Type B pancreatic cell (in vitro differentiated cells): ENCODE data around the gene PHYH. TPM values are rescaled to one million over a fixed set of nuclear protein-coding genes. Genes with fewer than 3 reads are reported as not detected.

Experiments used
- DNase-seq: peaks from one replicate; pipeline ENCODE4 v3.0.0; 2021; ENCODE audit warnings: mixed read lengths; ENCODE audit not compliant: unreplicated experiment; ENCODE audit errors: extremely low spot score
- H3K27ac Mint-ChIP-seq: 2 replicates; pipeline ENCODE4 v1.8.0; 2021; ENCODE audit warnings: mild to moderate bottlenecking, mixed read lengths
- H3K27me3 Mint-ChIP-seq: 2 replicates; pipeline ENCODE4 v1.8.0; 2021; ENCODE audit warnings: mixed read lengths
- H3K36me3 Mint-ChIP-seq: 2 replicates; pipeline ENCODE4 v1.8.0; 2021; ENCODE audit warnings: mixed read lengths
- H3K4me1 Mint-ChIP-seq: one replicate; pipeline ENCODE4 v1.8.0; 2021; ENCODE audit warnings: mixed read lengths; ENCODE audit not compliant: unreplicated experiment
- H3K4me3 Mint-ChIP-seq: 2 replicates; pipeline ENCODE4 v1.8.0; 2021; ENCODE audit warnings: mild to moderate bottlenecking, mixed read lengths
- H3K9me3 Mint-ChIP-seq: 2 replicates; pipeline ENCODE4 v1.8.0; 2021; ENCODE audit warnings: mixed read lengths
- total RNA-seq: library from RNA; stranded (reverse); gene quantifications from 2 replicates; pipeline ENCODE4 v1.2.1, GENCODE V29; 2021; ENCODE audit warnings: low replicate concordance
- TF ChIP-seq, protein P1 (sequence below): fragments of 200-600 bp; sonication (generic); conservative IDR thresholded peaks from 2 replicates; pipeline ENCODE4 v1.5.0; 2021; ENCODE audit warnings: antibody characterized with exemption, mild to moderate bottlenecking

Gene PHYH
- total RNA-seq, 1 donor from 2014 or later = 23.3 TPM

DNA sequence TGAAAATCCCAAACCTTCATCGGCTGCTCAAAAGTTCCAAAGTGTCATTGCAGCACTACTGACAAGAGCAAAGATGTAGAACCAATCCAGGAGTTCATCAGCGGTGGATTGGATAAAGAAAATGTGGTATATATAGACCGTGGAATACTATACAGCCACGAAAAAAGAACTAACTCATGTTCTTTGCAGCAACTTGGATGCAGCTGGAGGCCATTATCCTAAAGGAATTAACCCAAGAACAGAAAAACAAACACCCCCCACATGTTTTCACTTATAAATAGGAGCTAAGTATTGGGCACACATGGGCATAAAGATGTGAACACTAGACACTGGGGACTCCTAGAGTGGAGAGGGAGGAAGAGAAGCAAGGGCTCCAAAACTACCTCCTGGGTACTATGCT lies 31.6 kb downstream of the PHYH start:
- Mint-ChIP-seq H3K4me1 (peaks cover 11% of the 10 kb centered on the region), H3K4me3 (no peak overlapping the region), H3K9me3 (no peaks in the 10 kb centered on the region), H3K27ac (no peak overlapping the region), H3K27me3 (peaks cover 9% of the 10 kb centered on the region), H3K36me3 (no peaks in the 10 kb centered on the region)
- TF ChIP-seq, protein P1, sequence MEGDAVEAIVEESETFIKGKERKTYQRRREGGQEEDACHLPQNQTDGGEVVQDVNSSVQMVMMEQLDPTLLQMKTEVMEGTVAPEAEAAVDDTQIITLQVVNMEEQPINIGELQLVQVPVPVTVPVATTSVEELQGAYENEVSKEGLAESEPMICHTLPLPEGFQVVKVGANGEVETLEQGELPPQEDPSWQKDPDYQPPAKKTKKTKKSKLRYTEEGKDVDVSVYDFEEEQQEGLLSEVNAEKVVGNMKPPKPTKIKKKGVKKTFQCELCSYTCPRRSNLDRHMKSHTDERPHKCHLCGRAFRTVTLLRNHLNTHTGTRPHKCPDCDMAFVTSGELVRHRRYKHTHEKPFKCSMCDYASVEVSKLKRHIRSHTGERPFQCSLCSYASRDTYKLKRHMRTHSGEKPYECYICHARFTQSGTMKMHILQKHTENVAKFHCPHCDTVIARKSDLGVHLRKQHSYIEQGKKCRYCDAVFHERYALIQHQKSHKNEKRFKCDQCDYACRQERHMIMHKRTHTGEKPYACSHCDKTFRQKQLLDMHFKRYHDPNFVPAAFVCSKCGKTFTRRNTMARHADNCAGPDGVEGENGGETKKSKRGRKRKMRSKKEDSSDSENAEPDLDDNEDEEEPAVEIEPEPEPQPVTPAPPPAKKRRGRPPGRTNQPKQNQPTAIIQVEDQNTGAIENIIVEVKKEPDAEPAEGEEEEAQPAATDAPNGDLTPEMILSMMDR = no peak
- DNase-seq = no peak

DNA sequence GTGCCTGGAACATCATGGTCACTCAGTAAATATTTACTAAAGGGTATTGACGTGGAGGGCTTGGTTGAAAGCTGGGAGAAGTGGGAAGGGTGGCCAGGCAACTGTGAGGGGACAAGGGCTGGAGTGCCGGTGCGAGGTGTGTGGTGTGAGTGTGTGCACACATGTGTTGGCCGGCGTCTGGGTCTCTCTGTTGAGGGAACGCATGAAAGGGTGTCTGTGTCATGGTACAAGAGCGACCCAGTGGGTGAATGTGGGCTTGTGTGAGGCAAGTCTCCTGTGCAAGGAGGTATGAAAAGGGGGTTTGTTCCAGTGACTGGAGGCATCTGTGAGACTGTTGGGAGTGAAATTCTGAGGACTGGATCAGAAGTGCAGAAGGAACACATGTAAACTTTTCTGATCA lies 36.3 kb downstream of the PHYH start:
- TF ChIP-seq, protein P1 = no peak
- no peaks in the 10 kb centered on the region for H3K36me3 Mint-ChIP-seq
- H3K9me3 Mint-ChIP-seq = peaks cover 4% of the 10 kb centered on the region
- H3K27ac Mint-ChIP-seq = no peak overlapping the region
- peaks cover 11% of the 10 kb centered on the region for H3K27me3 Mint-ChIP-seq
- no peak overlapping the region for H3K4me3 Mint-ChIP-seq
- DNase-seq = no peak
- H3K4me1 Mint-ChIP-seq = no peaks in the 10 kb centered on the region

DNA sequence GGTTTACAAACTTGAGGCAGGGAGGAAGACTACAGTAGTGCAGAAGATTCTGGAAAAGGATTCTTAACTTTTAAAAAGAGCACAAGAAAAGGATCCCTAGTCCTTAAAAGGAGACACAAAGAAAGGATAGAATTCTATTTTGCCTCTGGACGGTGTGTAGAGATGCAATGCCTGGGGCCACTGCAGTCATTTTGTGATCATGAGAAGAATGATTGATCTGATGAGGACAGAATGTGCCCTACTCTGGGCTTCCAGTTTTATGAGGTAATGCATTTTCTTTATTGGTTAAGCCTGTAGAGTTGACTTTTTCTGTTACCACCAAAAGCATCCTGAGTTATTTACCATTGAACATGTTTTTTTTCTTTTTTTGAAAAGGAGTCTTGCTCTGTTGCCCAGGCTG lies 37.4 kb downstream of the PHYH start:
- no peak for DNase-seq
- peaks cover 5% of the 10 kb centered on the region for H3K4me1 Mint-ChIP-seq
- TF ChIP-seq, protein P1 = no peak
- H3K9me3 Mint-ChIP-seq = peaks cover 4% of the 10 kb centered on the region
- H3K27ac Mint-ChIP-seq = no peak overlapping the region
- H3K4me3 Mint-ChIP-seq = no peak overlapping the region
- peaks cover 11% of the 10 kb centered on the region for H3K27me3 Mint-ChIP-seq
- H3K36me3 Mint-ChIP-seq = no peaks in the 10 kb centered on the region

DNA sequence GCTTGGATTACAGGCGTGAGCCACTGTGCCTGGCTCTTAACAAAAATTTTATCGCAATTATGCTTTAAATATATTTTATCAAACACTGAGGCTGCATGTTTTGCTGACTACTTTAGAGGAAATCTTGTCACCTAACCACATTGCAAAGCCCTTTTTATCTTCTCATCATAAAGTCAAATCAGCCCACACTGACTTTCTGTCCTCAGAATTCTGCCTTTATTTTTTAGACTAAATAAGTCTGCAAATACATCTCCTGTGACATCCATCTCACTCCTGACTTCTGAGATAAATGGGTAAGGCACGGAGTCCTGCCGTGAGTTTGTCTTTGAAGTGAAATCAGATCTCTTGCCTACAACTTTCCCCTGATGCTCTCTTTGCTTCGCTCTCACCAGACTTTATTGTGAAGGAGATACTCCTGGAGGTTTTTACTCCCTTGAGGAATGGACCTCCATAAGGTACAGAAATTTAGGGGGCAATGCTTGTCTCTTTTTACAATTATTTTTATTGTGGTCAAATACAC lies 42.2 kb downstream of the PHYH start:
- Mint-ChIP-seq H3K36me3 (no peaks in the 10 kb centered on the region), H3K27ac (no peak overlapping the region), H3K4me1 (peaks cover 5% of the 10 kb centered on the region), H3K9me3 (peaks cover 4% of the 10 kb centered on the region), H3K27me3 (no peaks in the 10 kb centered on the region), H3K4me3 (no peak overlapping the region)
- no peak for DNase-seq
- TF ChIP-seq, protein P1 = no peak

DNA sequence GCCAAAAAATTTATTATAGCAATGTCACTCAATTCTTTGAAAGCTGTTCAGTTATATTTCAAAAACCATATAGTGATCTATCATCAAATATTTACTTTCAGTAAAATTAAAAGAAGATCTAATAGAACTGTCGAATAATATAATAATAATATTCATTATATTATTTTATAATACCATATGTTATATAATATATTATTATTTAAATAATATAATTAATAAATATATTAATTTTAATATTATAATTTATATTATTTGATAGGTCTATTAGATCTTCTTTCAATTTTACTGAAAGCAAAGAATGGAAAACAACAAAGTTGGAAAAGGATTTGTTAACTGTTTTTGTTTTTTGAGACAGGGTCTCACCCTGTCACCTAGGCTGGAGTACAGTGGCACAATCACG lies 43.2 kb downstream of the PHYH start:
- Mint-ChIP-seq H3K36me3 (no peaks in the 10 kb centered on the region), H3K27me3 (no peaks in the 10 kb centered on the region), H3K4me3 (no peak overlapping the region), H3K9me3 (no peaks in the 10 kb centered on the region), H3K4me1 (peaks cover 5% of the 10 kb centered on the region), H3K27ac (no peak overlapping the region)
- DNase-seq = no peak
- TF ChIP-seq, protein P1 = no peak

DNA sequence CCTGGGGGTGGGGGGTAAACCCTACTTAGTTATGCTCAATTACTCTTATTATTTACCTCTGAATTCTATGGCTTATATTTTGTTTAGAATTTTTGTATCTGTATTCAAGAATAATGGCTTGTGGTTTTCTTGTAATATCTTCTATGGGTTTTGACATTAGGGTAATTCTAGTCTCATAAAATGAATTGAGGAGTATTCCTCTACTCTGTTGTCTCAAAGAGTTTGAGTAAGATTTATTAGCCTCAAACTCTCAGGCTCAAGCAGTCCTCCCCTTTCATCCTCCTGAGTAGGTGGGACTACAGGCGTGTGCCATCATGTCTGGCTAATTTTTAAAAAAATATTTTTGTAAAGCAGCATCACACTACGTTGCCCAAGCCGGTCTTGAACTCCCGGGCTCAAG lies 46.1 kb downstream of the PHYH start:
- Mint-ChIP-seq H3K27me3 (no peaks in the 10 kb centered on the region), H3K4me3 (no peak overlapping the region), H3K9me3 (no peaks in the 10 kb centered on the region), H3K27ac (no peak overlapping the region), H3K36me3 (no peaks in the 10 kb centered on the region), H3K4me1 (peaks cover 5% of the 10 kb centered on the region)
- TF ChIP-seq, protein P1 = no peak
- no peak for DNase-seq
